ENCODE data around the gene FHOD3.
"Not testable (repeated sequence)": the region's sequence is repeated elsewhere in the genome, so short reads cannot be mapped to it uniquely, and the experiment has no call there.

The FHOD3 gene

DNA sequence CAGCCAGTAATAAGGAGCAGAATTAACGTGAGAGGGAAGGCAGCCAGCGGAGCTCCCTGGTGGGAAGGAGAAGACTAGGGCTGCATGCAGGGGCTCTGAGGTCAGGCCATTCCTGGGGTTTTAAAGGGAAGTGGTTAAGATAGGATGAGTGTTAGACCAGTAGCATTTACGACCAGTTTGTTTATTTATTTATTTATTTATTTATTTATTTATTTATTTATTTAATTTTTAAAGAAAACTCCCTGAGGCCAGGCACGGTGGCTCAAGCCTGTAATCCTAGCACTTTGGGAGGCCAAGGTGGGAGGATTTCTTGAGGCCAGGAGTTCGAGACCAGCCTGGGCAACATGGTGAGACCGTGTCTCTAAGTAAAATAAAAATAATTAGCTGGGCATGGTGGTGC lies 152.8 kb downstream of the FHOD3 start:
- no peak for DNase-seq (ENCODE audit: low read depth in 2 of 2)

DNA sequence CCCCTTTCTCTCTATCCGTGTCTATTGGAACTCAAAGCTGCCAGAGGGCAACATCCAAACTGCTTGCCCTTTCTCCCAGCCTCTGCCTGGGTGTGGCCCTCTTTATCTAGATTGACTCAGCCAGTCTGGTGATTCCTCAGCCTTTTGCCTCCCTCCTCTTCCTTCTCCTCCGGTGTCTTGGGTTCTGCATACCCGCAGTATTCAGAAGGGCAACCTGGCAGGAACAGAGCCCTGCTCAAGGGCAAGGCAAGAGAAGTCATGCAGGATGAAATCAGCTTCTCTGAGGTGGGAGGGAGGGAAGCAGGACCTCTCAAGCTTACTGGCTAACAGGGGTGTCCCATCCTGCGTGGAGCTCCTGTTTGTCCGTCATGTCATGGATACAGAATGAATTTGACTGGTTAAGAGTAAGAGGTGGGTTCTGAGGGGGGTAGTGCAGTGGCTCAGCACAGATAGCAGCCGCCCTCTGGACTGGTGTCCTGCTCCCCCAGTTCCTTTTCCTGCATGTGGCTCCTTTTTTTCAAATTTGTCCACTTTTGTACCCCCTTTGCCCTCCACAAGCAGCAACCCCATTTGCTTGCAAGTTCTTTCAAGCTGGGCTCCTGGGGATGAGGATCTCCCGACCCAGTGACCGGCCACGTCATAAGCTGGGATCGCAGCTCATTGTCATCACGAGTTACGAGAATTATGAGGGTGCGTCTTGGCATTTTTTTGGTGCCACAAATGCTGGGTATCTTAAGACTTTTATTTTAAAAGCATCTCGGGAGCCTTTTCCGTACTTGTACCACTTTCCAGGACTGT lies 154.1 kb downstream of the FHOD3 start:
- no peak for DNase-seq (ENCODE audit: low read depth in 2 of 2)

DNA sequence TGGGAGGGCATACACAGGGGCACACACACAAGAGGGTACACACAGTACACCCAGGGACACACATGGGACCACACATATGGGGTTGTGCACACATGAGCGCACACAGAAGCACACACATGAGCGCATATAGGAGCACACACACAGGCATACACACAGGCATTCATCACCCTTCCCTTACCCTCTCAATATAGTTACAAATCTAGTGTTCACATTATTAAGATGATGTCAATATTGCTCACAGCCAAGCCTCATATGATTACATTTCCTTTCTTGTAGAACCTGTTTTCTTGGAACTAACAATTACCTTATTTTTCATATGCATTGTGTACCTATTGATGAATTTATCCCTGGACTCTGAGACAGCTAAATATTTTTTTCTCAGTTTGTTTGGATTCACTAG lies 156.7 kb downstream of the FHOD3 start:
- DNase-seq (ENCODE audit: low read depth in 2 of 2): no peak

DNA sequence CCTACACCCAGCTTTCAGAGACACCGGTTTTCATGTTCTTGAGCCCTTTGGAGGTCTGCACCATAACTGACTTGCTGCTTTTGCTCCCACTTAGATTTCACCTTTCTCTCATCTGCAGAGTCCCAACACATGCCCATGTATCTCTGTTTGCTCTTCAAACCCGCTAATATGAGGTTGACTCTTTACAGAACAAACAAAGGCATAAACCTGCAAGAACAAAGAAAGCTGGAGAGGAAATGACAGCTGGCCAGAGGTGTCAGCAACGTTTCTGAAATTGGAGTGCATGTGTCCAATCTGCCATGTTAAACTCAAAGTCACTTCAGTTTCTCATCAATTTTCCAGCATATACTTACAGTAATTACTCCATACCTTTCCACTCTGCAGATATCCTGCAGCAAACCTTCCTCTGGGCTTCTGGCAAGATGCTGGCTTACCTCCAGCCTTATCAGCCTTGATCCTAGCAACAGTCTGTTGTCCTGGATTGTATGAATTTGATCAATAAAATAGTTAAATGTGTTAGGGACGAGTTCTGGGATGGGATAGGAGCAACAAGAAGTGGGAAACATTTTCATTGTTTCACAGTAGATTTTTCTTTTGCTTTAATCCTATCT lies 157.4 kb downstream of the FHOD3 start:
- no peak for DNase-seq (ENCODE audit: low read depth in 2 of 2)

DNA sequence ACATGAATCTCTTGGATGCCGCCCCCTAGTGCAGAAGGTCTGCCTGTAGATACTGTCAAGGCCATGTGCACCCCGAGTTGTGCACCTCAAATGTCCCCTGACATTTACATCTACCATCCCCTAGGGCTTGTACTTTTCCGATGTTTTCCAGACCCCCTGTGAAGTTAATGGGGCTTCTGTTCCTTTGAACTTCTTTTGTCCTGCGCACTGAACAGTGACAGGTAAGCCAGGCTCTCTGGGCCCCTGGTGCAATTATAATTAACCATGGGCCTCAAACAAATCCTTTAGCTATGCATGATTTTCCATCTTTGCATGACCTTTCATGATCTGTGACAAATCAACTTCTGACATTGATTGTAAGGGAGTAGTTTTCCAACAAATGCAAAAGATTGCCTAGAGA lies 158.4 kb downstream of the FHOD3 start:
- no peak for DNase-seq (ENCODE audit: low read depth in 2 of 2)

DNA sequence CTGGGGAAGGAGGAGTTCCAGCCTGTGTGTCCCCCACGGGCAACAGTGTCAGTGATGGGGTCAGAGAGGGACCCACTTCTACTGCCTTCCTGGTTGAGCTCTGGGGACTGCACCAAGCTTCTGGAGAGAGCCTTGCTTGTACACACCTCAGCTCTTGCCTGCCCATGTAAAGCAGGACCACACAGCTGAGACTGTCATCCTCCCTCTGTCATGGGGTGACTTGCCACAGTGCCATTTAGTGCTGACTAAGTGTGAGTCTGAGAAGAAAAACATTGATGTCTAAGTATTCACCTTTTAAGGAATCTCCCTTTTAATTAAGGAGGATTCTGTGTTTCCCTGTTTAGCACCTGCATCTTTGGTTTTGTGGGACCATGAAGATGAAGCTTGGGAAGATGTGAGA lies 159.1 kb downstream of the FHOD3 start:
- no peak for DNase-seq (ENCODE audit: low read depth in 2 of 2)

DNA sequence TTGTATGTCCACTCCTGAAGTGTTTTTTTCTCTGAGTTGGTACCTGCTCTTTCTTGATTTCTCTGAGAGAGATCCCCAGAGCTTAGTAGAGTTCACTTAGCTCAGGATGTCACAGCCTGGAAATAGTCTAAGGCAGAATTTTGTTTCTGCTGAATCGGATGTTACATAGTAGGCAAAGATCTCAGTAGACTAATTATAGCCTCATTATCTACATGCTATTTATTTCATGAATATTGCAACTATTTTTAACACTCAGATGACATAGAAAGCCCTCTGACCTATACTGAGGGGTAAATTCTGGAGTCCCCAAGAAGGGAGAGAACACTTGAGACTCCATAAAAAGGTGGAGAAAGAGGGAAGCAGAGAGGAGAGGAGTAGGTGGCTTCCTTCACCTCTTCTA lies 160.2 kb downstream of the FHOD3 start:
- no peak for DNase-seq (ENCODE audit: low read depth in 2 of 2)

DNA sequence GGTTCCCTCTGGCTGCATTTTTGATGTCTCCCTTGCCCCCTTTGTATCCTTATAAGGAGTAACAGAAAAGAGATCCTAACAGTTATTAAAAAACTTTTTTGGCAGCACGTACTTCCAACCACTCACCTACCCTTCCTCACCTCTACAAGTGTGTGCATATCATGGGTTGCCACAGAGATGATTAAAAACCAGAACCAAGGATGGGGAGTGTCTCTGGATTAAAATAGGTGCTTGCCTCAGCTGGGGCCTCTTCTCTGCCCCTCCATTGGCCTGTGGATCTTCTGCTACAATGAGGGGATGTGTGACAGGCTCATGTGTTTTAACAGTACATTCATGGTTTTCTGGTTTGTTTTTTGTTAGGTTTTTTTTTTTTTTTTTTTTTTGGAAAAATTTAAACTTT lies 160.8 kb downstream of the FHOD3 start:
- DNase-seq (ENCODE audit: low read depth in 2 of 2): no peak

DNA sequence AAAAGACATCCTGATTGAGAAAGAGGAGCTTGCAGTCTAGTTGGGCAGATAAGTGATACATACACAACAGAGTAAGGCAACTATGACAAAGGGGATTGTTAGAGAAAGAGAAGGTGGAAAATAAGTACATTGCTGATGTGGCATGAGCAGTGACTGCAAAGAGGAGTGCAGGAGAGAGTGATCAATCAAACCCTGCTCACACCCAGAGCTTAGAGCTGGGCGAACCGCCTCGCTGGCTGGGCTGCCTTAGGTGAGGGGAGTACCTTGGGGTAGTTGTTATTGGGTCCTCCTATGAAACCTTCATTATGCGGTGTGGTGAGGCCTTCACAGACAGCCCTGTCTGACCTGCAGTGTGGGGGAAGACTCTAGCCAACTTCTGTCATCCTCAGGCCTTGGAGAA lies 161.7 kb downstream of the FHOD3 start:
- DNase-seq (ENCODE audit: low read depth in 2 of 2): no peak

DNA sequence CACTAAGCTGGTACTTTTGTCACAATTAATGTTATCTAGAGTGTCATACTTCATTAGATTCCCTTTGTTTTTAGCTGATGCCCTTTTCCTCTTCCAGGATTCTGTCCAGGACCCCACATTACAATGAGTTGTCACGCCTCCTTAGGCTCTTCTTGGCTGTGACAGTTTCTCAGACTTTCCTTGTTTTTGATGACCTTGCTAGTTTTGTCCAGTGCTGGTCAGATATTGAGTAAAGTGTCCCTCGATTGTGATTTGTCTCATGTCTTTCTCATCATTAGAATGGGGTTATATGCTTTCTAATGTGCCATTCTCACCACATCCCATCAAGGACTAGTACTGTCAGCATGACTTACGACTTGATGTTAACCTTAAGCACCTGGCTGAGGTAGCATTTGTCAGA lies 162.3 kb downstream of the FHOD3 start:
- DNase-seq (ENCODE audit: low read depth in 2 of 2): no peak

DNA sequence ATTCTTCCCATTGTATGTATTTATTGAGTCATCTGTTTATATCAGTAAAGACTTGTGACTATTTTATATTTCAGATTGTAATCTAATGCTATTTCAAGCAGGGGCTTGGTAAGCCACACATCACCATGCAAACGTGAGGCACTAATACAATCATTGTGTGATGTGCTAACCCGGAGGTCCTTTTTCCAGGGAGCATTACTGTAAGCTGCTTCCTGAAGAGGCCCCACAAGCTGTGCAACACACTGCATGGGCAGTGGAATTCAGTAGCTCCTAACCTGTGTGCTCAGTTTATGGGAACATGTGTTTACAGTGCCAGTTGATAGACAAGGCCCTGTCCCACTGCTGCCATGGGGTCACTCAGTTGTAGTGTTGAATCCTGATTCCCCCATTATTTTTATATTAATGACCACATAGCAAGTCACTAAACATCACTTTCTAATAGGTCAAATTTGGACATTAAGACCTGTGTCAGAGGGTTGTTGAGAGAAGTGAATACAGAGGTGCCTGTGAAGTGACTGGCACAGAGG lies 162.9 kb downstream of the FHOD3 start:
- no peak for DNase-seq (ENCODE audit: low read depth in 2 of 2)

DNA sequence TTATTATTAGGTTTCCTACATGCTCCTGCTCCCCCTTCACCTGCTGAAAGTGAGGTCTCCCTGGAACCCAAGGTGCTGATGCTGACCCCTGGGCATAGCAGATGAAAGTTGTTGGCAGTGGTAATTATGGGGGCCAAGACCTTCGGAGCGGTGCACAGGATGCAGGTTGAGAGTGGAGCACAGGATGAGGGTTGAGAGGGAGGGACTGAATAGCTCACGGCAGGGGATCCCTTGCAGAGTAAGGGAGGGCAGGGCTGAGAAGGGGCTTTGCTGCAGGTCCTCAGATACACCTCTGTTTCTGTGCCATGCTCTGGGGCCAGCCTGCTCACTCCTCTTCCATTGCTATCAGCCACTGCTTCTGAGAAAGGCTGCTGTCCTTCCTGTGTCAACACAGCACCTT lies 163.3 kb downstream of the FHOD3 start:
- no peak for DNase-seq (ENCODE audit: low read depth in 2 of 2)

DNA sequence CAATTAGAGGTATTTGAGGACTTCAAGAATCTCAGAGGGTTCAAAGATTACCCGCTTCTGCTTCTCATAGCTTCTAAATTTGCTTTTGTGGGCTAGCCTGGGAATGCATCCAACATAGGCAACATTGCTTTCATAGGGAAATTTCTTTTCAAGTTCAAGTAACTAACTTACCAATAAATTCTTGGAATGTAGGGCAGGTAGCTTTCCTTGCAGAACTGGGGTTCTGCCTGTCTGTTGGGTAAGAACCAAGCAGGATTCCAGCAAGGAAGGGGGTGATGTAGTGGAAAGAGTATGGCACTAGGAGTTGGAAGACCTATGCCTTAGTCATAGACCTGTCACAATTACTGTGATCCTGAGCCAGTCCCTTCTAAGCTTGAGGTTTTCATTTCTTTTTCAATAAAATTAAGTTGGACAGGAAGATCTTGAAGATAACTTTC lies 164.1 kb downstream of the FHOD3 start:
- no peak for DNase-seq (ENCODE audit: low read depth in 2 of 2)

DNA sequence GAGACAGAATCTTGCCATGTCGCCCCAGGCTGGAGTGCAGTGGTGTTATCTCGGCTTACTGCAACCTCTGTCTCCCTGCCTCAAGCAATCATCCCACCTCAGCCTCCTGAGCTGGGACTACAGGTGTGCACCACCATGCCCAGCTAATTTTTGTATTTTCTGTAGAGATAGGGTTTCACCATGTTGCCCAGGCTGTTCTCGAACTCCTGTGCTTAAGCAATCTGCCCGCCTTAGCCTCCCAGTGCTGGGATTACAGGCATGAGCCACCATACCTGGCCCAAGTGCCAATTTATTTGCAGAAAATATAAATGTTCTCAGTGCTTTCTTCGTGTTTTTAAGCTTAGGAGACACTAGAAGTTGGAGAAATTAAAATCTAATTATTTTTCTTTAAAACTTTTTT lies 166.0 kb downstream of the FHOD3 start:
- not testable (repeated sequence) for DNase-seq (ENCODE audit: low read depth in 2 of 2)

DNA sequence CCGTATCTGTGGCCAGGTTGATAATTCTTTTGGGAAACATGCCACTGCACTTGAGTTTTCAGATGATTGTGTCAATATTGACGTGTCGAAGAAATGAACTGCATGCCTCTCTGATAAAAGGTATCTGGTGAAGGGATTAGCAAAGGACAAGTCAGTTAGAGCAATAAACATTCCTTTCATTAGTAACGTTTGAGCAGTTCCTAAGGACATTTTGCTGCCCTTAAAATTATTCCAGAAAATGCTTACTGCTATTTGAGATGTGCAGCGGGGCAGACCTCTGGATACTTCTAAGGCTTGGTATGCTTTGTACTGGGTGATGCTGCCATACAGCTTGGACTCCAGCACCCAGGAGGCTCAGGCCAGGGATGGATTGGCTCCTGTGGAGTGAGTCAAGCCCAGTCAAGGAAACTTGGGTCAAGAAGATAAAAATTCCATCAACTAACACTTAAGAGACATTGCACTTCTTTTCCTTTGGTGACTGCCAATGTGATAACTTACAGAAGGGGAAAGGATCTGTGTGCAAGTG lies 166.7 kb downstream of the FHOD3 start:
- DNase-seq (ENCODE audit: low read depth in 2 of 2): no peak

DNA sequence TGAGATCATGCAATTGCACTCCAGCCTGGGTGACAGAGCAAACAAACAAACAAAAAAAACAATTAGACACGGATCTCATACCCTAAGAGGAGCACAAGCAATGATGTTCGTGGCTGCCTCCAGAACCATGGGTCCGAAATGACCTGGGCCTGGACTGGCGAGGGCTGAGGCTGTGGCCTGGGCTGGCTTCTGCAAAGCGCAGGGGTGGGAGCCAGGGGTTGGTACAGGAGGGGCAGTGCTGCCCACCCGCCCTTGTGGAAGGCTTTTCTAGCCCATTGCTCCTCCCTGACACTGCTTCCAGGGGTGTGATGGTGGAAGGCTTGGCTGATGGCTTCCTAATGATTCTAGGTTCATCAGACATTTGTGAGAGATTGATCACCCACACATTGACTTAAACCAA lies 167.8 kb downstream of the FHOD3 start:
- DNase-seq (ENCODE audit: low read depth in 2 of 2): no peak

DNA sequence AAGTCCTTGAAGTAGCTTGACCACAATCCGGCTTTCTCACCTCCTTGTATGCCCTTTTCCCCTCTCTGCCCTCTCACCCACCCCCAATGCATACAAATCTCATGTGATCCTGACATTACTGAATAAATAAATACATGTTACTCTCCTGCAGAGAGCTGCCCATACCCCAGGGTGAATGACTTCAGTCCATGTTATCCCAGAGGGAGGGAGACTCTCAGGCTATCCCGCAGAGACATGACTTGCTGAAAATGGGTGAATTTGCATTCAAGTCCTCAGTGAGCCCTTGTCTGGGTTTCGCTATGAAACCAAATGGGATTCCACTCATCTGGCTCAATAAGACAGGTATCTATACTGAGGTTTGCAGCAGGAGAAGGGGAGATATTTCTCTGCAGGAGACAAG lies 168.5 kb downstream of the FHOD3 start:
- DNase-seq (ENCODE audit: low read depth in 2 of 2): no peak

DNA sequence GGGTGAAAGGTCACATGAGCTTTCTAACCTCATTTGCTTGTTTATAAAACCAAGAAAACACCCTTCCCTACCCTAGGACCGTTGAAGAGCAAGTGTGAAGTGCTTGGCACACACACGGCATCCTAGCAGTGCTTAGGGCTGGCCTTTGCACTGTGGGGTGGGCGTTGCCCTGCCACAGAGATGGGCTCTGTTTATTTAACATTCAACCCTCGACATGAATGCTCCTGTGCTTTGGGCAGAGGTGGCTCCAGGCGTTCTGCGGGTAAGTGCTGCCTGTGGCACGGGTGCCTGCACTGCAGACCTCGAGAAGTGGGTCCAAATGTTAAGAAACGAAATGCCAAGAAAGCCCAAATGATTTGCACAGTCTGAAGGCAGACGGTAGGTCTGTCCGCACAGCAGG lies 170.1 kb downstream of the FHOD3 start:
- no peak for DNase-seq (ENCODE audit: low read depth in 2 of 2)

DNA sequence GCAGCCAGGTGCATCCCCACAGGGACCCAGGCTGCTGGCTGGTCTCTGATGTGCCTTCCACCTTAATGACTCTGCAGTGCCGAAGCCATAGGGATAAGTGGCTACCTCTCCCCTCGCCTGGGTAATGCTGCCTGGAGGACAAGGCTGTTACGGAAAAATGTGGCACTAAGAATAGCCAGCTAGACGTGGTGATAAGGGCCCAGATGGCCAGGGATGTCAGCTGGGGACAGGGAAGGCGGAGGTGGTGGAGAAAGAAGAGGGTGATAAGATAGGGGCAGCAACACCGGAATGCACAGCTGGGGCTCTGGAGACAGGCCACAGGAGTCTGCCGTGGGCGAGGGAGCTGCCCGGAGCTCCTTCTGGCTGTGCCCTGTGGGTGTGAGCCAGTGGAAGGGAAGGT lies 170.6 kb downstream of the FHOD3 start:
- no peak for DNase-seq (ENCODE audit: low read depth in 2 of 2)

DNA sequence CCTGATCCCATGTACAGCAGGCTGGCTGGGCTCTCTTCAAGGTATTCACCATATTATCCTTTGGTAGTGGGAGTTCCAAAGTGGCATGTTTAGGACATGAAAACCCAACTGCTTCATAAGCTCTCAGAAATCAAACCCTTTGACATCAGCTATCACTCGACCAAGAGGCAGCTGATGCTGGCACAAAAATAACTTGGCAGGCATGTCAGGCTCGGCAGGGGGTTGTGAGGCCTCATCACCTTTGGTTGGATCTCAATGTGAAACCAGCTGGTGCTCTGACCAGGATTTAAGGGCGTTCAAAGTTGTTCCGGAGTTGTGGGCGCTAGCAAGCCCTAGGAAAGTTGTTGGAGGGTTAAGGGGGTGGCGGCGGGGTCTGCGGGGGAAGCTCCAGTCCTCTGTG lies 171.9 kb downstream of the FHOD3 start:
- DNase-seq (ENCODE audit: low read depth in 2 of 2): no peak

DNA sequence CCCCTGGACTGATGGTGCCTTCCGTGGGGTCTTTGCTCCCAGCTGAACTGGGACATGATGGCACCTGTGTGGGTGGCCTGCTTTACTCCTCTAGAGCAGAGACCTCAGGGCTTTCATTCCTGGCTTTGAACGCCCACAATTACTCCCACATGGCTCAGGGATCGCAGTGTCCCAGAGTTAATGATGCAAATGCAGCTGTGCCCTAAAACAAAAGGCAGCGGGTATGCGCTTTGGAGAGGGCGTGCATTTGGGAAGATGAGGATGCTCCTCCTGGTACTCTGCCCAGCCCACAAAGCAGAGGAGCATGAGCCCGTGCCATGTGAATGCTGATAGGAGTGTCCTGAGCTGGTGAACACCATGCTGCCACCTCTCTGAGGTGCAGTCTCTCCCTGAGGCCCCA lies 173.4 kb downstream of the FHOD3 start:
- no peak for DNase-seq (ENCODE audit: low read depth in 2 of 2)

DNA sequence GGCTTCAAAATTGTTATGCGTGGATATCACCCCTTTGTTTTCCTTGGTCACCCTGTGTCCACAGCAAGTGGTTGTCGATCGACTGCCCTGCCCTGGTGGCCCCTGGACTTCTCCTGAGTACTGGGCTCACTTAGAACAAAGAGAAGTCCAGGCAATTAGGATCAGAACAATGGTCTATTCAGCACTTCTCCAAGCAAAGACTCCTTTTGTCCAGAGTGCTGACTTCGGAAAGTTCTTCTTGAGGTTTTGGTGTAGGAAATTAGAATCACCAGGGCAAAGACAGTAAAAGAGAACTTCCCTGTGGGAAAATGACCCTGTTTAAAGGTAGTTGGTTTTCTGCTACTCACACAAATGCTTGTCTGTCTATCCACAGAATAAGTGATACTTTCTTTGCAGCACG lies 173.9 kb downstream of the FHOD3 start:
- no peak for DNase-seq (ENCODE audit: low read depth in 2 of 2)

DNA sequence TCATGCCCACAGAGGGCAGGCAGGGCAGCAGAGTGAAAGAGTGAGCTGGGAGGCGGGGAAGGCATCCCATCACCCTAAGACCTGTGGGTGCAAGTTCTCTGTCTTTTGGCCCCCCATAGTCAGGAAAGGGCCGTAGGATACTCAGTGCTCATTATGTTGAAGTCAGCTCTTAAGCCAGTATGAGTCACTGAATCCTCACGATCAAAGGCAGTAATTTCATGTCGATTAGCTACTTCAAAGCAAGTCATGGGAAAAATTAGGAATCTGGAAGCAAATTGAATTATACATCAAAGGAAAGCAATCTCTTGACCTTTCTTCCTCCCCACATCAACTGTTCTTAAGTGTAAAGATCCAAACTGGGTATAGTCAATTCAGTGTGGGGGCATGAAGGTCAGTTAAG lies 178.9 kb downstream of the FHOD3 start:
- no peak for DNase-seq (ENCODE audit: low read depth in 2 of 2)
